H1 (cell line): ENCODE measurements around the gene C19orf44. TPM values are rescaled to one million over a fixed set of nuclear protein-coding genes. Genes with fewer than 3 reads are reported as not detected.

Experiments
- CTCF ChIA-PET: fragments of 300-600 bp; sonication (Branson Sonifier 250); formaldehyde crosslinking; loops from one replicate; lab custom pipeline; 2021; ENCODE audit not compliant: partially characterized antibody; lab: Charles Lee
- POLR2A ChIA-PET: fragments of 300-600 bp; sonication (Branson Sonifier 250); formaldehyde crosslinking; loops from one replicate; lab custom pipeline; 2021; ENCODE audit warnings: inconsistent platforms; ENCODE audit not compliant: partially characterized antibody; lab: Charles Lee
- DNase-seq, 2 experiments: peaks; one replicate each; pipeline versions ENCODE4 v3.0.0 to v3.0.0-alpha.2; 2010 to 2022; ENCODE audit warnings: low spot score in 2 of 2, low read depth in 1 of 2, mixed read lengths in 1 of 2
- FAIRE-seq: peaks from 2 replicates; lab custom pipeline; 2011; peaks lifted over from hg19 to GRCh38; lab: Jason Lieb, UNC
- H2AFZ ChIP-seq: 2 replicates; pipeline ENCODE4 v1.8.1; 2012; ENCODE audit warnings: low read length, inconsistent platforms
- H2AK5ac ChIP-seq: 2 replicates; pipeline ENCODE4 v1.6.1; 2013; ENCODE audit warnings: low read depth, low read length
- H2BK120ac ChIP-seq: replicated peaks from 2 replicates; pipeline ENCODE3; 2013; ENCODE audit warnings: low read depth, low read length, inconsistent platforms
- H2BK12ac ChIP-seq: 2 replicates; pipeline ENCODE4 v1.6.1; 2013; ENCODE audit warnings: low read depth, low read length
- H2BK15ac ChIP-seq: 2 replicates; pipeline ENCODE4 v1.6.1; 2013; ENCODE audit warnings: low read length
- H2BK20ac ChIP-seq: 2 replicates; pipeline ENCODE4 v1.6.1; 2013; ENCODE audit warnings: low read length
- H2BK5ac ChIP-seq: 2 replicates; pipeline ENCODE4 v1.6.1; 2013; ENCODE audit warnings: low read depth, low read length
- H3K14ac ChIP-seq: 2 replicates; pipeline ENCODE4 v1.6.1; 2013; ENCODE audit warnings: inconsistent platforms; ENCODE audit not compliant: insufficient read length
- H3K18ac ChIP-seq: 2 replicates; pipeline ENCODE4 v1.6.1; 2013; ENCODE audit warnings: low read length; ENCODE audit errors: extremely low read depth
- H3K23ac ChIP-seq: 2 replicates; pipeline ENCODE4 v1.6.1; 2013; ENCODE audit warnings: inconsistent platforms; ENCODE audit not compliant: insufficient read length
- H3K23me2 ChIP-seq: 2 replicates; pipeline ENCODE4 v1.6.1; 2013; ENCODE audit warnings: low read depth, low read length
- H3K27ac ChIP-seq: 2 replicates; pipeline ENCODE4 v1.6.1; 2011; ENCODE audit warnings: low read depth, low read length, inconsistent platforms
- H3K27me3 ChIP-seq, 4 experiments: replicated peaks in 1 of 4; 1 replicate in 1 of 4; 2 replicates in 3 of 4; pipeline versions ENCODE4 v1.6.1 to v1.8.1; 2011 to 2013; ENCODE audit warnings: low read length in 3 of 4, mild to moderate bottlenecking in 3 of 4, inconsistent platforms in 2 of 4, mixed read lengths in 2 of 4, moderate library complexity in 1 of 4; ENCODE audit not compliant: control insufficient read depth in 3 of 4, insufficient read depth in 3 of 4; ENCODE audit errors: extremely low read depth in 1 of 4
- H3K36me3 ChIP-seq, 4 experiments: 2 replicates each; pipeline versions ENCODE4 v1.6.1 to v1.8.1; 2011 to 2013; ENCODE audit warnings: mild to moderate bottlenecking in 4 of 4, low read length in 3 of 4, moderate library complexity in 2 of 4, control low read depth in 1 of 4, inconsistent platforms in 1 of 4; ENCODE audit not compliant: insufficient read depth in 4 of 4, control insufficient read depth in 2 of 4
- H3K4ac ChIP-seq: replicated peaks from 2 replicates; pipeline ENCODE3; 2013; ENCODE audit warnings: low read length, low read depth, mixed read lengths, inconsistent platforms; ENCODE audit not compliant: insufficient read length
- H3K4me1 ChIP-seq, 4 experiments: replicated peaks in 1 of 4; 1 replicate in 1 of 4; 2 replicates in 3 of 4; pipeline versions ENCODE4 v1.6.1 to v1.8.1; 2011 to 2013; ENCODE audit warnings: low read length in 3 of 4, inconsistent platforms in 2 of 4, mixed read lengths in 1 of 4; ENCODE audit not compliant: insufficient read depth in 4 of 4, control insufficient read depth in 3 of 4
- H3K4me2 ChIP-seq, 2 experiments: 2 replicates each; pipeline versions ENCODE4 v1.6.1 to v1.8.1; 2011 to 2013; ENCODE audit warnings: low read depth in 2 of 2, low read length in 2 of 2, control low read depth in 1 of 2, inconsistent platforms in 1 of 2, mild to moderate bottlenecking in 1 of 2; ENCODE audit not compliant: insufficient read depth in 1 of 2
- H3K4me3 ChIP-seq, 4 experiments: fragments of 200-600, 300-600 bp in 1 of 4; sonication (generic), shearing (Covaris generic), sonication (Bioruptor Twin) in 1 of 4; 2 replicates each; pipeline versions ENCODE4 v1.5.1 to v1.8.1; 2011 to 2016; ENCODE audit warnings: low read length in 4 of 4, low read depth in 3 of 4, control low read depth in 2 of 4, inconsistent platforms in 2 of 4, mild to moderate bottlenecking in 2 of 4, mixed read lengths in 1 of 4, moderate library complexity in 1 of 4; ENCODE audit not compliant: insufficient read depth in 2 of 4; ENCODE audit errors: extremely low read depth in 1 of 4
- H3K56ac ChIP-seq: replicated peaks from 2 replicates; pipeline ENCODE3; 2013; ENCODE audit warnings: low read depth, mild to moderate bottlenecking, mixed read lengths, low read length, inconsistent platforms; ENCODE audit not compliant: insufficient read length
- H3K79me1 ChIP-seq: 2 replicates; pipeline ENCODE4 v1.6.1; 2013; ENCODE audit warnings: low read depth, low read length, control low read depth
- H3K79me2 ChIP-seq, 2 experiments: 2 replicates each; pipeline versions ENCODE4 v1.6.1 to v1.8.1; 2012 to 2013; ENCODE audit warnings: low read length in 2 of 2, mild to moderate bottlenecking in 2 of 2, inconsistent platforms in 1 of 2; ENCODE audit not compliant: insufficient read depth in 2 of 2, control insufficient read depth in 1 of 2
- H3K9ac ChIP-seq, 4 experiments: replicated peaks in 1 of 4; 1 replicate in 1 of 4; 2 replicates in 3 of 4; pipeline versions ENCODE4 v1.6.1 to v1.8.1; 2011 to 2013; ENCODE audit warnings: low read depth in 3 of 4, low read length in 3 of 4, control low read depth in 2 of 4, mild to moderate bottlenecking in 2 of 4, moderate library complexity in 2 of 4, inconsistent platforms in 1 of 4; ENCODE audit errors: extremely low read depth in 1 of 4
- H3K9me3 ChIP-seq, 2 experiments: 2 replicates each; pipeline versions ENCODE4 v1.6.1 to v1.8.1; 2012 to 2013; ENCODE audit warnings: mild to moderate bottlenecking in 2 of 2, moderate library complexity in 2 of 2, control low read depth in 1 of 2, inconsistent platforms in 1 of 2, low read depth in 1 of 2, low read length in 1 of 2, mixed read lengths in 1 of 2; ENCODE audit not compliant: insufficient read depth in 2 of 2
- H4K20me1 ChIP-seq, 2 experiments: replicated peaks in 1 of 2; 2 replicates each; pipeline versions ENCODE3 to v1.8.1; 2011 to 2013; ENCODE audit warnings: inconsistent platforms in 2 of 2, low read length in 2 of 2, mild to moderate bottlenecking in 1 of 2; ENCODE audit not compliant: insufficient read depth in 2 of 2, control insufficient read depth in 1 of 2
- H4K5ac ChIP-seq: 2 replicates; pipeline ENCODE4 v1.6.1; 2013; ENCODE audit warnings: low read length, low read depth, mixed read lengths, inconsistent platforms; ENCODE audit not compliant: insufficient read length
- H4K8ac ChIP-seq: 2 replicates; pipeline ENCODE4 v1.8.0; 2013; ENCODE audit warnings: mild to moderate bottlenecking, moderate library complexity, low read length, inconsistent platforms; ENCODE audit not compliant: insufficient read depth; ENCODE audit errors: extremely low read depth
- H4K91ac ChIP-seq: replicated peaks from 2 replicates; pipeline ENCODE3; 2013; ENCODE audit warnings: low read length, mixed read lengths, inconsistent platforms; ENCODE audit not compliant: insufficient read length
- CBX8 ChIP-seq: fragments of 300-800, 300-1000 bp; sonication (generic); IDR thresholded peaks from 2 replicates; pipeline ENCODE4 v1.7.1; 2016; ENCODE audit warnings: low read depth, low read length, borderline replicate concordance
- CTBP2 ChIP-seq: IDR thresholded peaks from 2 replicates; pipeline ENCODE4 v1.7.0; 2011; ENCODE audit warnings: borderline replicate concordance, mild to moderate bottlenecking, moderate library complexity, mixed read lengths, low read length; ENCODE audit not compliant: insufficient read depth, insufficient read length
- HDAC6 ChIP-seq: IDR thresholded peaks from one replicate; pipeline ENCODE4 v1.7.1; 2012; ENCODE audit warnings: low read depth, mild to moderate bottlenecking, inconsistent platforms, low read length, moderate library complexity
- NANOG ChIP-seq: IDR thresholded peaks from 2 replicates; pipeline ENCODE4 v1.6.1; 2011; ENCODE audit warnings: low read length, low read depth, mild to moderate bottlenecking, inconsistent platforms; ENCODE audit not compliant: insufficient read depth, poor library complexity, severe bottlenecking
- PHF8 ChIP-seq: fragments of 200-600 bp; sonication (generic); conservative IDR thresholded peaks from 2 replicates; pipeline ENCODE4 v1.7.1; 2012; ENCODE audit warnings: low read depth, mild to moderate bottlenecking, inconsistent platforms, low read length, moderate library complexity
- POU5F1 ChIP-seq: IDR thresholded peaks from 2 replicates; pipeline ENCODE4 v1.6.1; 2011; ENCODE audit warnings: low read depth, mild to moderate bottlenecking, low read length, moderate library complexity
- RAD21 ChIP-seq, 2 experiments: IDR thresholded peaks in 1 of 2; conservative IDR thresholded peaks in 1 of 2; 2 replicates each; pipeline ENCODE4 v1.6.1; 2011; ENCODE audit warnings: low read depth in 2 of 2, low read length in 2 of 2, improper control_type of control experiment in 1 of 2, inconsistent platforms in 1 of 2, mild to moderate bottlenecking in 1 of 2, moderate library complexity in 1 of 2
- RXRA ChIP-seq: IDR thresholded peaks from 2 replicates; pipeline ENCODE4 v1.6.1; 2011; ENCODE audit warnings: low read depth, mild to moderate bottlenecking, low read length, moderate library complexity; ENCODE audit not compliant: insufficient read depth
- TCF12 ChIP-seq: IDR thresholded peaks from 2 replicates; pipeline ENCODE4 v1.6.1; 2011; ENCODE audit warnings: low read depth, mild to moderate bottlenecking, low read length
- ZNF274 ChIP-seq: IDR thresholded peaks from 2 replicates; pipeline ENCODE4 v1.7.0; 2012; ENCODE audit warnings: low read length, borderline replicate concordance; ENCODE audit errors: extremely low read depth
- WGBS, 2 experiments: shearing (Covaris generic) in 1 of 2; methylation state at CpG; one replicate each; pipeline versions ENCODE4 v1.1.6 to v1.1.7; 2013 to 2015; ENCODE audit warnings: low lambda C conversion rate in 2 of 2, mixed read lengths in 2 of 2, inconsistent platforms in 1 of 2, low coverage in 1 of 2, missing lambda C conversion rate in 1 of 2; ENCODE audit not compliant: insufficient replicate concordance in 2 of 2, insufficient coverage in 1 of 2, insufficient read length in 1 of 2; ENCODE audit errors: extremely low coverage in 1 of 2, missing lambda C conversion rate in 1 of 2; 5-methylcytosine and 5-hydroxymethylcytosine counted together
- polyA plus RNA-seq, 7 experiments: library from polyadenylated mRNA; depleted of rRNA in 3 of 7; stranded (reverse) in 5 of 7; unstranded in 2 of 7; fragments of >200 nt in 5 of 7; fragments of 200-250 nt in 2 of 7; gene quantifications; 1 replicate in 5 of 7; 2 replicates in 1 of 7; 4 replicates in 1 of 7; pipeline versions ENCODE4 v1.2.1 to v1.2.3, GENCODE V29; 2011 to 2013; ENCODE audit warnings: missing spikeins in 2 of 7, mixed read lengths in 2 of 7
- total RNA-seq: library from RNA; stranded (reverse); fragmentation: NEBNext Ultra II Directional; extraction: Animal tissue kit (Norgen Biotek cat#: 25700); gene quantifications from 2 replicates; pipeline ENCODE4 v1.2.1, GENCODE V29; 2021
- TF ChIP-seq, protein P1 (sequence below): IDR thresholded peaks from 2 replicates; pipeline ENCODE4 v1.6.1; 2011; ENCODE audit warnings: low read length, improper control_type of control experiment
- TF ChIP-seq, protein P2 (sequence below): IDR thresholded peaks from 2 replicates; pipeline ENCODE4 v1.6.1; 2011; ENCODE audit warnings: low read depth, mild to moderate bottlenecking, low read length; ENCODE audit not compliant: insufficient read depth

C19orf44 gene
- total and polyA plus RNA-seq, 2 of the 8 experiments (the other 6 are each of a cell fraction or from before 2014, with no cell fraction given), result 2.1 to 4.5 TPM

DNA sequence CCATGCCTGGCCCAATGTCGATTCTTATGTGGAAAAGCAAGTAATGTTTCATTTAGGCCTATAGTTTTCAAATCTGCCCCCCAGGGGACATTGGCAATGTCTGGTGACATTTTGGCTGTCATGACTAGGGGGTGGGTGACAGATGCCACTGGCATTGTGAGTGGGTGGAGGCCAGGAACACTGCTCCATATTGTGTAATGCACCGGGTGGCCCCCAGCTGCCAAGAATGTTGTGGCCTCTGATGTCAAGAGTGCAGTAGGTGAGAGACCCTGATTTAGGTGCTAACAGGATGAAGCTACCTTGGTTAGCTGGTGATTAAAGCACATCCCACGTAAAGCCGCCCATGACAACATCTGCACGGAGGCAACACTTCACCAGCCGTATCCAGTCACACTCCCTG, 10.8 kb downstream of the C19orf44 start:
- Histone ChIP-seq H2AK5ac (no peak overlapping the region), H2AFZ (no peak overlapping the region), H3K79me1 (no peaks in the 10 kb centered on the region), H3K9me3 (no peaks in the 10 kb centered on the region), H3K18ac (no peak overlapping the region), H3K14ac (no peak overlapping the region), H2BK5ac (no peak overlapping the region), H3K27ac (no peak overlapping the region), H3K36me3 (peaks cover 2 to 5% (median 2%) of the 10 kb centered on the region in 4 experiments; a peak in 5 of 8 replicates), H3K79me2 (no peaks in the 10 kb centered on the region), H2BK15ac (no peak overlapping the region), H2BK12ac (no peak overlapping the region), H3K23ac (no peak overlapping the region), H3K4me3 (no peak overlapping the region), H4K5ac (no peak overlapping the region), H4K91ac (no peak overlapping the region), H4K8ac (no peak overlapping the region), H3K9ac (no peak overlapping the region), H3K4me2 (no peak overlapping the region), H3K4me1 (no peaks in the 10 kb centered on the region), H3K23me2 (no peaks in the 10 kb centered on the region), H2BK20ac (no peak overlapping the region), H3K27me3 (no peaks in the 10 kb centered on the region), H4K20me1 (no peaks in the 10 kb centered on the region), H3K56ac (no peak overlapping the region), H3K4ac (no peak overlapping the region), H2BK120ac (no peak overlapping the region)
- ChIA-PET CTCF (no interaction called here), POLR2A (no interaction called here)
- 96% methylated on average over 6 of the region's 6 CpGs; no CpG with 5 or more reads in 1 of the 2 experiments for WGBS, 2 experiments
- DNase-seq, result no peak
- FAIRE-seq, result no peak
- TF ChIP-seq RXRA (no peak), CBX8 (no peak), PHF8 (no peak), POU5F1 (no peak), TCF12 (no peak), HDAC6 (no peak), ZNF274 (no peak), NANOG (no peak), RAD21 (IDR thresholded peaks at IDR 0.05 in 1 of 2, conservative IDR thresholded peaks at IDR 0.05 in 1 of 2; ENCODE audit: low read depth in 2 of 2, low read length in 2 of 2) (no peak), CTBP2 (no peak)
- TF ChIP-seq, protein P1, sequence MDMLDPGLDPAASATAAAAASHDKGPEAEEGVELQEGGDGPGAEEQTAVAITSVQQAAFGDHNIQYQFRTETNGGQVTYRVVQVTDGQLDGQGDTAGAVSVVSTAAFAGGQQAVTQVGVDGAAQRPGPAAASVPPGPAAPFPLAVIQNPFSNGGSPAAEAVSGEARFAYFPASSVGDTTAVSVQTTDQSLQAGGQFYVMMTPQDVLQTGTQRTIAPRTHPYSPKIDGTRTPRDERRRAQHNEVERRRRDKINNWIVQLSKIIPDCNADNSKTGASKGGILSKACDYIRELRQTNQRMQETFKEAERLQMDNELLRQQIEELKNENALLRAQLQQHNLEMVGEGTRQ, result no peak
- TF ChIP-seq, protein P2, sequence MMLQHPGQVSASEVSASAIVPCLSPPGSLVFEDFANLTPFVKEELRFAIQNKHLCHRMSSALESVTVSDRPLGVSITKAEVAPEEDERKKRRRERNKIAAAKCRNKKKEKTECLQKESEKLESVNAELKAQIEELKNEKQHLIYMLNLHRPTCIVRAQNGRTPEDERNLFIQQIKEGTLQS, result no peak
